ENCODE data around the gene SI.
"Not testable (repeated sequence)": the region's sequence is repeated elsewhere in the genome, so short reads cannot be mapped to it uniquely, and the experiment has no call there.

SI gene

DNA sequence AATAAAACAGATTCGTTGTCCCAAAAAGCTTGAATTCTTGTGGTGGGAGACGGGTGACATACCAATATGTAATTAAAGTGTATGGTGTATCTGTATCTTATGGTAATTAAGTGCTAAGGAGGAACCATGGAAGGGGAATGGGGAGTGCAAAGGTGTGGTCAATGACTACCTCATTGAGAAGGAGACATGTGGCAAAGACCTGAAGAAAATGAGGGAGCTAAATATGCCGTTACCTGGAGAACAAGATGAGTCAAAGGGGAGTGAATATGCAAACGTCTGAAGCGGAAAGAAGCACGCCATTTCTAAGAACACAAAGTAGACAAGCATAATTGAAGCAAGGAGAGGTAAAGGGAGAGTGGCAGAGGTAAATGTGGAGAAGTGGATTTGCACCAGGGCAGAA lies 115.7 kb downstream of the SI start:
- no peak for DNase-seq
- Histone ChIP-seq H3K4me3 (ENCODE audit: low read depth, low read length) (no peak overlapping the region), H3K9me3 (ENCODE audit: severe bottlenecking) (no peaks in the 10 kb centered on the region), H3K27ac (no peak overlapping the region), H3K27me3 (ENCODE audit: insufficient read depth, low read depth, severe bottlenecking) (no peaks in the 10 kb centered on the region), H3K36me3 (no peaks in the 10 kb centered on the region)
- TF ChIP-seq CTCF (IDR thresholded peaks at IDR 0.05; ENCODE audit: low read depth, low read length): no peak

- Histone ChIP-seq H3K36me3 (no peaks in the 10 kb centered on the region), H3K27ac (no peak overlapping the region), H3K27me3 (ENCODE audit: insufficient read depth, low read depth, severe bottlenecking) (no peaks in the 10 kb centered on the region), H3K4me3 (ENCODE audit: low read depth, low read length) (no peak overlapping the region), H3K9me3 (ENCODE audit: severe bottlenecking) (no peaks in the 10 kb centered on the region)
- DNase-seq: no peak
- no peak for TF ChIP-seq CTCF (IDR thresholded peaks at IDR 0.05; ENCODE audit: low read depth, low read length)
These were observed 125.3 kb downstream of the SI start for GRCh38 chr3:164952966-164953365.

GRCh38 chr3:164951403-164951802 lies 126.9 kb downstream of the SI start:
- not testable (repeated sequence) for DNase-seq; H3K9me3 ChIP-seq (ENCODE audit: severe bottlenecking); H3K27ac ChIP-seq; H3K4me3 ChIP-seq (ENCODE audit: low read depth, low read length); H3K36me3 ChIP-seq; H3K27me3 ChIP-seq (ENCODE audit: insufficient read depth, low read depth, severe bottlenecking)

DNA sequence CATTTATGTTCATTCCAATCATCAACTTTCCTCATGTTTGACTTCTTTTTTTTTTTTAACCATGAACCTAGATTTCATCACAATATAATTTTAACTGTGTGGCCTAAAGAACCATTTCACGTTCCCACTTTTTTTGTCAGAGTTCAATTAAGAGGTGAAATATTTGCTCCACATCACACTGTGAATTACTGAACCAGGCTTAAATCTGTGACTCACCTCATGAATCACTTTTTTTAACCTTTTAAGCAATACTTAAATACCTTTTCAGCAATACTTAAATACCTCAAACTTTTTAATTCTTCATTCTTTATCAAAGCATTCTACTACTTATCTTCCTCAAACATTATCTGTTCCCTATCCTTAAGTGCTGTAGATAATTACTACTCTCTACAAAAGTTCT lies 137.6 kb downstream of the SI start:
- no peaks in the 10 kb centered on the region for H3K27me3 ChIP-seq (ENCODE audit: insufficient read depth, low read depth, severe bottlenecking)
- no peak for DNase-seq
- H3K36me3 ChIP-seq: no peaks in the 10 kb centered on the region
- no peak overlapping the region for H3K27ac ChIP-seq
- TF ChIP-seq CTCF (IDR thresholded peaks at IDR 0.05; ENCODE audit: low read depth, low read length): no peak
- H3K9me3 ChIP-seq (ENCODE audit: severe bottlenecking): no peaks in the 10 kb centered on the region
- no peak overlapping the region for H3K4me3 ChIP-seq (ENCODE audit: low read depth, low read length)

- H3K27me3 ChIP-seq (ENCODE audit: insufficient read depth, low read depth, severe bottlenecking): no peaks in the 10 kb centered on the region
- no peak overlapping the region for H3K4me3 ChIP-seq (ENCODE audit: low read depth, low read length)
- H3K27ac ChIP-seq: no peak overlapping the region
- TF ChIP-seq CTCF (IDR thresholded peaks at IDR 0.05; ENCODE audit: low read depth, low read length): no peak
- no peak for DNase-seq
- H3K9me3 ChIP-seq (ENCODE audit: severe bottlenecking): no peaks in the 10 kb centered on the region
- H3K36me3 ChIP-seq: no peaks in the 10 kb centered on the region
These were observed 148.7 kb downstream of the SI start for GRCh38 chr3:164929642-164930041.
